Uterus (tissue), 4 donors: ENCODE measurements around the gene KRTAP4-4. TPM values are rescaled to one million over a fixed set of nuclear protein-coding genes. Genes with fewer than 3 reads are reported as not detected.

ENCODE experiments used
- DNase-seq, 2 donors: peaks; one replicate each; pipeline ENCODE4 v3.0.0-alpha.2; 2019 to 2020
- H3K27ac ChIP-seq, 2 donors: fragments of 200-600 bp; sonication (generic); 1 replicate in 1 of 2; 2 replicates in 1 of 2; pipeline ENCODE4 v1.5.1; 2016 to 2018
- H3K27me3 ChIP-seq, 2 donors: fragments of 200-600 bp; sonication (generic); one replicate each; pipeline ENCODE4 v1.5.1; 2018 to 2019; ENCODE audit warnings: control low read depth in 1 of 2
- H3K36me3 ChIP-seq, 2 donors: fragments of 200-600 bp; sonication (generic); one replicate each; pipeline ENCODE4 v1.5.1; 2019; ENCODE audit warnings: control low read depth in 1 of 2
- H3K4me1 ChIP-seq, 2 donors: fragments of 200-600 bp; sonication (generic); one replicate each; pipeline ENCODE4 v1.5.1; 2018 to 2019; ENCODE audit warnings: control low read depth in 1 of 2
- H3K4me3 ChIP-seq, 2 donors: fragments of 200-600 bp; sonication (generic); 1 replicate in 1 of 2; 2 replicates in 1 of 2; pipeline ENCODE4 v1.5.1; 2018 to 2019; ENCODE audit warnings: mild to moderate bottlenecking in 1 of 2
- H3K9me3 ChIP-seq, 2 donors: fragments of 200-600 bp; sonication (generic); one replicate each; pipeline ENCODE4 v1.5.1; 2019; ENCODE audit warnings: control low read depth in 1 of 2
- CTCF ChIP-seq, 4 experiments: fragments of 200-600 bp in 2 of 4; fragments of 450-650 bp in 2 of 4; sonication (generic) in 2 of 4; IDR thresholded peaks; one replicate each; pipeline ENCODE4 v1.5.1; 2016 to 2019; ENCODE audit warnings: antibody characterized with exemption in 4 of 4, mild to moderate bottlenecking in 2 of 4, moderate library complexity in 1 of 4
- POLR2A ChIP-seq, 2 donors: fragments of 450-650 bp; IDR thresholded peaks; one replicate each; pipeline ENCODE4 v1.6.1; 2016; ENCODE audit warnings: antibody characterized with exemption in 2 of 2, mild to moderate bottlenecking in 1 of 2, moderate library complexity in 1 of 2
- intact Hi-C: fragments of 100-400 bp; cut with DNase I; formaldehyde crosslinking; loops from one replicate; pipeline ENCODE4 v1.15.1; 2023; ENCODE audit warnings: low total_unique reads
- small RNA-seq: library from RNA; depleted of rRNA; stranded (forward); fragments of <200 nt; gene quantifications from one replicate; pipeline ENCODE3, GENCODE V24; 2016
- total RNA-seq, 4 donors: library from RNA; depleted of rRNA in 3 of 4; stranded (reverse); fragments of >200 nt in 3 of 4; gene quantifications; one replicate each; pipeline versions ENCODE4 v1.1.0 to v1.2.4, GENCODE V29; 2014 to 2023
- donor health status: DM: yes; HTN: yes; CAD: no.

The KRTAP4-4 gene
- total RNA-seq, 4 donors from 2014 or later, result not detected

- DNase-seq, result no peak
- intact Hi-C loops, result no loop called here
- no peak for TF ChIP-seq CTCF (IDR thresholded peaks at IDR 0.05)
- TF ChIP-seq POLR2A (IDR thresholded peaks at IDR 0.05), result no peak
Observed at GRCh38 chr17:41111151-41111885, 49.2 kb downstream of the KRTAP4-4 start.

More at GRCh38 chr17:41111151-41111885, 49.2 kb downstream of the KRTAP4-4 start:
- Histone ChIP-seq H3K4me1 (no peaks in the 10 kb centered on the region), H3K27ac (no peak overlapping the region), H3K9me3 (no peaks in the 10 kb centered on the region), H3K27me3 (no peaks in the 10 kb centered on the region), H3K36me3 (no peaks in the 10 kb centered on the region), H3K4me3 (no peak overlapping the region)

Small RNA genes within 50 kb of the gene (small RNA-seq; reads per million reads assigned to genes)
- gene KRTAP4-17P, result not detected

Other genes with a start within 250 kb of the KRTAP4-4 start
- 1 to 10 TPM in 1 of 4 donors, under 1 TPM in 1, not detected in 2; 0.79 to 3.1 TPM for gene KRT23, start 223.1 kb downstream of the KRTAP4-4 start, total RNA-seq
- gene KRT39, start 193.8 kb downstream of the KRTAP4-4 start, total RNA-seq, result not detected
- under 1 TPM in 1 of 4 donors, not detected in 3; 0.21 TPM for gene KRT40, start 176.4 kb downstream of the KRTAP4-4 start, total RNA-seq
- gene KRTAP3-3, start 166.6 kb downstream of the KRTAP4-4 start, total RNA-seq, result not detected
- not detected for gene KRTAP3-2, start 160.8 kb downstream of the KRTAP4-4 start, total RNA-seq
- not detected for gene KRTAP3-1, start 151.6 kb downstream of the KRTAP4-4 start, total RNA-seq
- gene KRTAP1-5, start 133.5 kb downstream of the KRTAP4-4 start, total RNA-seq, result not detected
- gene KRTAP1-4, start 130.6 kb downstream of the KRTAP4-4 start, total RNA-seq, result not detected
- not detected for gene KRTAP1-3, start 125.9 kb downstream of the KRTAP4-4 start, total RNA-seq
- gene KRTAP1-1, start 119.3 kb downstream of the KRTAP4-4 start, total RNA-seq, result not detected
- gene KRTAP2-1, start 113.4 kb downstream of the KRTAP4-4 start, total RNA-seq, result not detected
- gene KRTAP2-2, start 105.5 kb downstream of the KRTAP4-4 start, total RNA-seq, result not detected
- not detected for gene KRTAP2-3, start 100.6 kb downstream of the KRTAP4-4 start, total RNA-seq
- not detected for gene KRTAP2-4, start 94.9 kb downstream of the KRTAP4-4 start, total RNA-seq
- not detected for gene KRTAP4-7, start 76.6 kb downstream of the KRTAP4-4 start, total RNA-seq
- gene KRTAP4-8, start 62.6 kb downstream of the KRTAP4-4 start, total RNA-seq, result not detected
- not detected for gene KRTAP4-16, start 58.5 kb downstream of the KRTAP4-4 start, total RNA-seq
- gene KRTAP4-9, start 55.4 kb downstream of the KRTAP4-4 start, total RNA-seq, result not detected
- gene KRTAP4-11, start 42.4 kb downstream of the KRTAP4-4 start, total RNA-seq, result not detected
- gene KRTAP4-12, start 36.6 kb downstream of the KRTAP4-4 start, total RNA-seq, result not detected
- gene KRTAP4-6, start 20.2 kb downstream of the KRTAP4-4 start, total RNA-seq, result not detected
- gene KRTAP4-5, start 10.9 kb downstream of the KRTAP4-4 start, total RNA-seq, result not detected
- gene KRTAP4-3, start 7.5 kb upstream of the KRTAP4-4 start, total RNA-seq, result not detected
- not detected for gene KRTAP4-2, start 17.5 kb upstream of the KRTAP4-4 start, total RNA-seq
- not detected for gene KRTAP4-1, start 24.2 kb upstream of the KRTAP4-4 start, total RNA-seq
- gene KRTAP9-1, start 29.1 kb upstream of the KRTAP4-4 start, total RNA-seq, result not detected
- not detected for gene KRTAP9-2, start 65.9 kb upstream of the KRTAP4-4 start, total RNA-seq
- gene KRTAP9-3, start 71.7 kb upstream of the KRTAP4-4 start, total RNA-seq, result not detected
- gene KRTAP9-8, start 77.3 kb upstream of the KRTAP4-4 start, total RNA-seq, result not detected
- gene KRTAP9-4, start 88.9 kb upstream of the KRTAP4-4 start, total RNA-seq, result not detected
- gene KRTAP9-9, start 94.6 kb upstream of the KRTAP4-4 start, total RNA-seq, result not detected
- not detected for gene KRTAP9-6, start 104.6 kb upstream of the KRTAP4-4 start, total RNA-seq
- not detected for gene KRTAP9-7, start 115.0 kb upstream of the KRTAP4-4 start, total RNA-seq
- gene KRTAP29-1, start 142.1 kb upstream of the KRTAP4-4 start, total RNA-seq, result not detected
- not detected for gene KRTAP16-1, start 148.6 kb upstream of the KRTAP4-4 start, total RNA-seq
- not detected for gene KRTAP17-1, start 155.0 kb upstream of the KRTAP4-4 start, total RNA-seq
- gene KRT33A, start 190.1 kb upstream of the KRTAP4-4 start, total RNA-seq, result not detected
- not detected for gene KRT33B, start 209.1 kb upstream of the KRTAP4-4 start, total RNA-seq
- under 1 TPM in 1 of 4 donors, not detected in 3; 0.28 TPM for gene KRT34, start 221.6 kb upstream of the KRTAP4-4 start, total RNA-seq
- gene KRT31, start 236.9 kb upstream of the KRTAP4-4 start, total RNA-seq, result not detected